ENCODE data around the gene GUCA2A.

GUCA2A gene

DNA sequence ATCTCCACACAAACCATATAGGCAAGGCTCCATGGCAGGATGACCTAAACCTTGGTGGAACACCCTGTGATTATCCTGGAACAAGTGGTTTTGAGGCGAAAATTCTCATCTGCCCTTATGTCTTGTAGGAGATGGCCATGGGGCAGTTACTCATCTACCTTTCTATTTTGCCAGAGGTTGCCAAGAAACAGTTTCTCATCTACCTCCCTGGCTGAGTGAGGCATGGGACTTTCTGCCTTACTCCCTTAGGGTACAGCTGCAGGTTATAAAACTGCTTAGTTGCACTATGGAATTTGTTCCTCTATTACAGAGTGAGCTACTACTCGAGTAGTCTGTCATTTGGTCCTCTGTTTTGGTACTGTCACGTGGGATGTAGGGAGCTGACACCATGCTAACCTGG is 31.3 kb upstream of the GUCA2A start:
- Histone ChIP-seq H3K4me1 (peaks cover 0 to 3% (median 0%) of the 10 kb centered on the region in 10 experiments; a peak in 1 of 20 replicates), H3K27me3 (no peaks in the 10 kb centered on the region), H3K4me3 (no peak overlapping the region), H4K20me1 (peaks cover 0 to 14% (median 3%) of the 10 kb centered on the region in 11 experiments; a peak in 5 of 22 replicates), H3K9me3 (replicated peaks in 1 of 11) (no peaks in the 10 kb centered on the region), H3K9ac (no peak overlapping the region), H3K27ac (no peak overlapping the region), H3K4me2 (no peak overlapping the region), H3K36me3 (peaks cover 71 to 99% (median 90%) of the 10 kb centered on the region in 11 experiments)
- TF ChIP-seq Cebpa-rat (IDR thresholded peaks at IDR 0.05), result no peak

DNA sequence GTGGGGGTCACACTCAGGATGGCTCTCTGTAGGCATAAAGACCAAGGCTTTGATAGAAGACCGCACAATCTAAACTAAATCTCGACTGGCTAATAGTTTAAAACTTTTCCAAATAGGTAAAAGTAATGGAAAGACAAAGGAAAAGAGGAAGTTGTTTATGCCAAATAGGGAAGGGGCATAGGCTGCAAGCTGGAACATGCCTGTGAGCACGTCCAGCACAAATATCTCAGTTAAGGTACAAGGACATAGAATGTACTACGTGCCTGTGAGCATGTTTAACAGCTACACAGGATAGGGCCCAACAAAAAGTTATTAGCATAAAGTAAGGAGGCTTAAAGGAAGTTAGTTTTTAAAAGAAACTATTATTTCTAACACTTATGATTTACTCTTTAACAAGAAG is 27.6 kb upstream of the GUCA2A start:
- Histone ChIP-seq H3K9ac (no peak overlapping the region), H3K27me3 (no peaks in the 10 kb centered on the region), H3K27ac (no peak overlapping the region), H3K4me3 (no peak overlapping the region), H3K4me2 (no peak overlapping the region), H3K9me3 (replicated peaks in 1 of 11) (no peaks in the 10 kb centered on the region), H3K4me1 (peaks cover 0 to 3% (median 0%) of the 10 kb centered on the region in 10 experiments; a peak in 1 of 20 replicates), H4K20me1 (peaks cover 0 to 11% (median 3%) of the 10 kb centered on the region in 11 experiments; a peak in 5 of 22 replicates), H3K36me3 (peaks cover 82 to 100% (median 94%) of the 10 kb centered on the region in 11 experiments)
- no peak for TF ChIP-seq Cebpa-rat (IDR thresholded peaks at IDR 0.05)

DNA sequence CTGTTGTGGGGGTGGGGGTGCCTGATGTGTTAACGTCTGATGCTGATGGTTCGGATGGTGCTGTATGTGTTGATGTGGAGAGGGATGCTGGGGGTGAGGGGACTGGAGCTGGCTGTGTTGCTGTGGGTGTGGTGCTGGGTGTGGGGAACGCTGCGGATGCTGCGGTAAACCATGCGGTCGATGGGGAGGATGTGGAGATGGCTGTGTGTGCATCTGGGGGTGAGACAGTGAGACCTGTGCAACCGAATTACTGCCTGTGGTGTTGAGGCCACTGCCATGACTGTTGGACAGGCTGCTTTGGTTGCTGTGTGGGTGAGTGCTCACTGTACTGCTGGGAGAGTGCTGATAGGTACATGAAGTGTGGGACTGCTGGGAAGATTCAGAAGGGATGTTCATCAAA is 26.8 kb upstream of the GUCA2A start:
- no peak overlapping the region for H3K4me2 ChIP-seq
- no peak overlapping the region for H3K4me3 ChIP-seq
- no peak for TF ChIP-seq Cebpa-rat (IDR thresholded peaks at IDR 0.05)
- H3K4me1 ChIP-seq, result peaks cover 0 to 3% (median 0%) of the 10 kb centered on the region in 10 experiments; a peak in 1 of 20 replicates
- H3K27me3 ChIP-seq, result no peaks in the 10 kb centered on the region
- peaks cover 82 to 100% (median 94%) of the 10 kb centered on the region in 11 experiments for H3K36me3 ChIP-seq
- no peaks in the 10 kb centered on the region for H3K9me3 ChIP-seq (replicated peaks in 1 of 11)
- no peak overlapping the region for H3K27ac ChIP-seq
- no peak overlapping the region for H3K9ac ChIP-seq
- peaks cover 0 to 10% (median 3%) of the 10 kb centered on the region in 11 experiments; a peak in 6 of 22 replicates for H4K20me1 ChIP-seq

DNA sequence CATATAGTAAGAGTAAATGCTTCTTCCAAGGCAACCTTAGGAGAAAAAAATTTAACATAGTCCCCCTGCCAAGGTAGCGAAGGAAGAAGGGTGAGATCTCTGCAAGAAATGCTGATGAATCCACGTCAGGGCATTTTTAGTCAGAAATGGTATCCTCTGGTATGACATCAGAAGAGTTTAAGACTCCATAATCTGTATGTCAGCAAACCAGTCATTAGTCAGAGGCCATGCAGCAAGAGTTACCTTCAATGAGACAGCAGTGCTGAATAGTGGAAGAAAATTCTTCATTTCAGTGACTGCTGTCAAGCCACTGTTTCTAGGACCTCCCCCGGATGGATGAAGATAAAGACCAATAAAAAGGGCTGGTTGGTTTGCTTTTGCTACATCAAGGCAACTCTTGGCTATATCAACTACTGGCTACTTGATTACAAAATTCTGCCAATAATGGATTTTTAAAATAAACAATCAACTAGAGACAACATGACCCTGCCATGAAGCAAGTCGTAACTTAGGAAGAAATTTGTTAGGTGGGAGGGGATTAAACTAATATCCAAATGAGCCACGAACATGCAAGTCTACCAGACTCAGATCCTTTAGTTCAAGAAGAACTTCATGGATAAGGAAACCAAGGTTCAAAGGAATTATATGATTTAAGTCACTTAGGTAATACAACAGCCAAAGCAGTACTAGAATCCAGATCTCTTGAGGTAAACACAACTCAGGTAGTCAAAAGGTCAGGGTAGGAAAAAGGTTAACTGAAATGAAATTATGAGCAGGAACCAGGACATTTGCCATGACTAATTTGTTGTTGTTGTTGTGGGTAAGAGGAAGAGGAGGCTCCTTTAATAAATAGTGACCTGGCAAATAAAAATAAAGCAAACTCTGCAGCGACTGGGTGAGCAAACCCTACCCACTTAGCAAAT is 25.6 kb upstream of the GUCA2A start:
- H3K9me3 ChIP-seq (replicated peaks in 1 of 11), result no peaks in the 10 kb centered on the region
- H3K4me3 ChIP-seq, result no peak overlapping the region
- no peak overlapping the region for H3K4me2 ChIP-seq
- peaks cover 0 to 3% (median 0%) of the 10 kb centered on the region in 10 experiments; a peak in 3 of 20 replicates for H3K4me1 ChIP-seq
- H3K9ac ChIP-seq, result no peak overlapping the region
- no peak for TF ChIP-seq Cebpa-rat (IDR thresholded peaks at IDR 0.05)
- no peak overlapping the region for H3K27ac ChIP-seq
- H4K20me1 ChIP-seq, result peaks cover 0 to 10% (median 0%) of the 10 kb centered on the region in 11 experiments; a peak in 4 of 22 replicates
- H3K27me3 ChIP-seq, result no peaks in the 10 kb centered on the region
- peaks cover 82 to 100% (median 94%) of the 10 kb centered on the region in 11 experiments for H3K36me3 ChIP-seq

DNA sequence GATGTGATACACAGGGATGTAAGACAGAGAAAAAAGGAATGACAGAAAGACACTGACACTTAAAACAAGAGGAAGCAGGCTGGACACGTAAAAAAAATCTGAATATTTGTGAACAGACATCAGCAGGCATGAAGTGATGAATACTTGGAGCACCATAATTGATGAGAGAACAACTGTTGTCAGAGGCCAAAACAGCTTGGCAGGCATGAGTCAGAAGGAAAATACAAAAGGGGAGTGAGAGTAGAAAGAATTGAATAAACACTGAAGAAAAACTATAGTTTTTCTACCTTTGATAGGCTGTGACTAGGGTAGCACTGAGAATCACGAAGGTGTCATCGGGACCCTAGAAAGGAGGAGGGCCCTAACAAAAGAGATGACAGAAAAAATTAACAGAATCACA is 21.6 kb upstream of the GUCA2A start:
- H4K20me1 ChIP-seq, result peaks cover 0 to 9% (median 0%) of the 10 kb centered on the region in 11 experiments; a peak in 5 of 22 replicates
- peaks cover 81 to 97% (median 88%) of the 10 kb centered on the region in 11 experiments for H3K36me3 ChIP-seq
- no peaks in the 10 kb centered on the region for H3K9me3 ChIP-seq (replicated peaks in 1 of 11)
- no peak overlapping the region for H3K4me3 ChIP-seq
- no peaks in the 10 kb centered on the region for H3K27me3 ChIP-seq
- no peak overlapping the region for H3K9ac ChIP-seq
- no peak overlapping the region for H3K27ac ChIP-seq
- H3K4me2 ChIP-seq, result no peak overlapping the region
- no peak for TF ChIP-seq Cebpa-rat (IDR thresholded peaks at IDR 0.05)
- H3K4me1 ChIP-seq, result peaks cover 0 to 11% (median under 1%) of the 10 kb centered on the region in 10 experiments; a peak in 10 of 20 replicates

DNA sequence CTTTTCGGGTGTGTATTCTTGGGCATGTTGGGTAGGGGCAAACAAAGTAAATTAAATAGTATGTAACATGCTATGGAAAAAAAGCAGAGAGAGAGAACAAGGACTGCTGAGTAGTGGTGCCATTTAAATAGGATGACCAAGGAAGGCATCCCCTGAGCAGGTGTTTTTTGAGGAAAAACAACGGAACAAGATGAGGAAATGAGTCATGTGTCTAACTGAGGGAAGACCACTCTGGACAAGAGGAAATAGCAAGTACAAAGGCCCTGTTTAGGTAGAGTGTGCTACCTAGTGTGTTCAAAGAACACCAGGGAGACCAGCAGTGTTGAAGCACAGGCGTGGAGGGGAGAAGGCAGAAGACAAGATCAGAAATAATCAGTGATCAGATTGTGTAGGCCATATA is 20.1 kb upstream of the GUCA2A start:
- Histone ChIP-seq H3K4me1 (peaks cover 12 to 26% (median 16%) of the 10 kb centered on the region in 10 experiments), H3K27ac (no peak overlapping the region), H4K20me1 (peaks cover 0 to 21% (median 7%) of the 10 kb centered on the region in 11 experiments; a peak in 10 of 22 replicates), H3K36me3 (peaks cover 72 to 92% (median 79%) of the 10 kb centered on the region in 11 experiments), H3K9me3 (replicated peaks in 1 of 11) (no peaks in the 10 kb centered on the region), H3K27me3 (no peaks in the 10 kb centered on the region), H3K4me2 (no peak overlapping the region), H3K9ac (no peak overlapping the region), H3K4me3 (no peak overlapping the region)
- no peak for TF ChIP-seq Cebpa-rat (IDR thresholded peaks at IDR 0.05)

DNA sequence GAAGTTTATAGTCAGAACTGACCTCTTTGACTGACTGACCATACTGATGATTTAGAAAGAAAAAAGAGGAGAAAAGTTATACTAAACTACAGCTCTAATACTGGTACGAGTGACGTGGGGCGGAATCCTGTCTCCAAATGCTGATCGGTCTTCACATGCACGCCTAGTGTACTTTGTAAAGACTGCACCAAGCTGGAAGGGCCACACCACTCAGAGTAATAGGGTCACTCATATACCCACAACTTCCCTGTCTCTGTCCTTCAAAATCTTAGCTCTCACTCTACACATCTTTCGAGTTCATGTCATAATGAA is 19.4 kb upstream of the GUCA2A start:
- no peak overlapping the region for H3K27ac ChIP-seq
- H3K4me2 ChIP-seq, result no peak overlapping the region
- H3K9me3 ChIP-seq (replicated peaks in 1 of 11), result no peaks in the 10 kb centered on the region
- H3K4me3 ChIP-seq, result no peak overlapping the region
- no peak overlapping the region for H3K9ac ChIP-seq
- peaks cover 0 to 22% (median 11%) of the 10 kb centered on the region in 11 experiments; a peak in 11 of 22 replicates for H4K20me1 ChIP-seq
- H3K27me3 ChIP-seq, result no peaks in the 10 kb centered on the region
- H3K4me1 ChIP-seq, result peaks cover 12 to 33% (median 22%) of the 10 kb centered on the region in 10 experiments
- no peak for TF ChIP-seq Cebpa-rat (IDR thresholded peaks at IDR 0.05)
- peaks cover 65 to 88% (median 75%) of the 10 kb centered on the region in 11 experiments for H3K36me3 ChIP-seq

DNA sequence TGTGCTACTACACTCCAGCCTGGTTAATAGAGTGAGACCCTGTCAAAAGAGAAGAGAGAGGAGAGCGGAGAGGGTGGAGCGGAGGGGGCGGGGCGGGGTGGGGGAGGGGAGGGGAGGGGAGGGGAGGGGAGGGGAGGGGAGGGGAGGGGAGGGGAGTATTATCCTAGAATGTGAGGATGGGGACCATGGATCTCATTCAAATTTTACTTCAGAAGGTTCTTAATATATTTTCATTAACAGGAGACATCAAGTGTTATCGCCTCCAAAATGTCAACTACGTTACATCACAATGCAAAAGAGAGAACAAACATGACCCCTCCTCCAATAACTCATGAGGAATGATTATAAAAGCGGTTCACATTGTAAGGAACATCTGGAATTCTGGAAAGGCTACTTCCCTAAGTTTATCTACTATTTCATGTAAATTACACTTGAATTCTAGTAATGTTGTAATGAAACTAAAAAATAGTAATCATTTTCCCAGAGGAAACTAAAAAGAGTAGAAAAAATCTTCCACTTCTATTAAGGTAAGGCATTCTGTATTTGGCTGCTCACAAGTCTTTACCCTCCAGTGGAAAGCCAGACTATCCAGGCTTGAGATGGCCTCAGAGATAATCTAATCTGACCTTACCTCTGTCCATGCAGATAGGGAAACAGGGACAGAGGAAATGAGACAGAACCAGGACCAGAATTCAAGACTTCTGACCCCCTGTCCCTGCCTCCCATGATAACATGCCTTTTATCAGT is 18.8 kb upstream of the GUCA2A start:
- Histone ChIP-seq H3K36me3 (peaks cover 59 to 88% (median 72%) of the 10 kb centered on the region in 11 experiments), H3K27ac (no peak overlapping the region), H3K4me2 (no peak overlapping the region), H3K4me3 (no peak overlapping the region), H3K9me3 (replicated peaks in 1 of 11) (no peaks in the 10 kb centered on the region), H3K27me3 (no peaks in the 10 kb centered on the region), H3K4me1 (peaks cover 12 to 39% (median 27%) of the 10 kb centered on the region in 10 experiments), H4K20me1 (peaks cover 0 to 24% (median 17%) of the 10 kb centered on the region in 11 experiments; a peak in 11 of 22 replicates), H3K9ac (no peak overlapping the region)
- TF ChIP-seq Cebpa-rat (IDR thresholded peaks at IDR 0.05), result no peak

DNA sequence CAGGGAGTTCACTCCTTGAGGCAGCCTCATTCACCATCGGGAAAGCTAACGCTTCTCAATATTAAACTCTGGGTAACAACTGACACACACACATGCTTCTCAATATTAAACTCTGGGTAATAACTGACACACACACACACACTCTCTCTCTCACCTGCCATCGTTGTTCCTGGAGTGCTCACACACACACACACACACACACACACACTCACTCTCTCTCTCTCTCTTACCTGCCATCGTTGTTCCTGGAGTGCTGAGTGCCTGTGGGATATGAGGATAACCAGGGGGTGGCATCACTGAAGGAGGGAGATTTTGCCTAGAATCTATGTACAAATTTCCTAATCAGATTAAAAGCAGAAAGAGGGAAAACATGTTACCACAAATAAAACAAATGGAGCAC is 17.1 kb upstream of the GUCA2A start:
- H3K36me3 ChIP-seq, result peaks cover 43 to 87% (median 57%) of the 10 kb centered on the region in 11 experiments
- H4K20me1 ChIP-seq, result peaks cover 0 to 38% (median 19%) of the 10 kb centered on the region in 11 experiments; a peak in 13 of 22 replicates
- no peak for TF ChIP-seq Cebpa-rat (IDR thresholded peaks at IDR 0.05)
- no peak overlapping the region for H3K4me2 ChIP-seq
- H3K27me3 ChIP-seq, result no peaks in the 10 kb centered on the region
- H3K27ac ChIP-seq, result no peak overlapping the region
- H3K9me3 ChIP-seq (replicated peaks in 1 of 11), result no peaks in the 10 kb centered on the region
- H3K4me3 ChIP-seq, result no peak overlapping the region
- H3K9ac ChIP-seq, result no peak overlapping the region
- peaks cover 12 to 49% (median 42%) of the 10 kb centered on the region in 10 experiments for H3K4me1 ChIP-seq

Measured in BLaER1 treated with 17β-estradiol and CSF1 and Interleukin-3, amounts not matched to agents 10 nM and 100 nM (cell line).